Ascending aorta (tissue), 2 donors: Measurements from ENCODE around the gene NOTCH1. TPM values are rescaled to one million over a fixed set of nuclear protein-coding genes. Genes with fewer than 3 reads are reported as not detected.

Experiments used
- DNase-seq, 2 donors: peaks; one replicate each; pipeline ENCODE4 v3.0.0-alpha.2; 2019; ENCODE audit warnings: low spot score in 2 of 2
- H3K27ac ChIP-seq, 2 donors: fragments of 200-600 bp; sonication (generic); one replicate each; pipeline ENCODE4 v1.5.1; 2016 to 2017; ENCODE audit warnings: mild to moderate bottlenecking in 1 of 2
- H3K27me3 ChIP-seq: fragments of 200-600 bp; sonication (generic); one replicate; pipeline ENCODE4 v1.5.1; 2017
- H3K36me3 ChIP-seq, 2 donors: fragments of 200-600 bp; sonication (generic); one replicate each; pipeline ENCODE4 v1.5.1; 2016
- H3K4me1 ChIP-seq, 2 donors: fragments of 200-600 bp; sonication (generic); one replicate each; pipeline ENCODE4 v1.5.1; 2016 to 2017; ENCODE audit warnings: mild to moderate bottlenecking in 1 of 2
- H3K4me3 ChIP-seq, 2 donors: fragments of 200-600 bp; sonication (generic); one replicate each; pipeline ENCODE4 v1.5.1; 2016 to 2017; ENCODE audit warnings: mild to moderate bottlenecking in 1 of 2
- H3K9me3 ChIP-seq, 2 donors: fragments of 200-600 bp; sonication (generic); one replicate each; pipeline ENCODE4 v1.5.1; 2016
- CTCF ChIP-seq, 3 experiments: fragments of 200-600 bp in 2 of 3; fragments of 450-650 bp in 1 of 3; sonication (generic) in 2 of 3; IDR thresholded peaks; one replicate each; pipeline ENCODE4 v1.5.1; 2016 to 2019; ENCODE audit warnings: antibody characterized with exemption in 3 of 3, mild to moderate bottlenecking in 1 of 3, moderate library complexity in 1 of 3
- intact Hi-C: fragments of 100-400 bp; cut with DNase I; formaldehyde crosslinking; loops from one replicate; pipeline ENCODE4 v1.15.1; 2023
- total RNA-seq: library from RNA; depleted of rRNA; stranded (reverse); fragments of >200 nt; gene quantifications from one replicate; pipeline ENCODE4 v1.1.0, GENCODE V29; 2016

The NOTCH1 gene
- total RNA-seq, 1 donor from 2014 or later: 120 TPM

DNA sequence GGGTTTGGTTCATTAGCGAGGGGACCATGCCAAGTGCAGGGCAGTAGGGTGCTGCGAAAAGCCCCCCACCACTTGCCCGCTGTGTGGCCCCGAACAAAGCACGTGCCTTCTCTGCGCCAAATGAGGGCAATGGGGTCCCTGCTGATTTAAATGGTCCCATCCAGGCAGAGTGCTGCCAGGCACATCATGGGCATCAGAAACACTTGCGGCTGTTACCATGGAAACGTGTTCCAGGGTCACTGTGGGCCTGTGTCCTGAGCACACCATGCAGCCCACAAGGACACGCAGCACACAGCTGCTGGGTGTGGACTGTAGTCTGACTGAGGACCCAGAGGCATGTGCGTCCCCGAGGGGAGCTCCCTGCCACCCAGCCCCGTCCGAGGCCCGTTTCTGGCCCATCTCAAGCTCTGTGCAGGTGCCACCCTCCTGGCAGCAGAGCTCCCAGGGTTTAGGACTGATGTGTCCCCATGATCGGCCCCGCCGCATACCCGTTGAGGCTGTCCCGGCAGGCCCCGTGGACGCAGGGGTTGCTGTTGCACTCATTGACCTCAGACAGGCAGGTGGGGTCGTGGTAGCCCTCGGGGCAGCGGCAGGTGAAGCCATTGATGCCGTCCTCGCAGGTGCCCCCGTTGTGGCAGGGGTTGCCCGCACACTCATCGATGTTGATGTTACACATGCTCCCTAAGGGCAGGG, 31.7 kb downstream of the NOTCH1 start:
- Histone ChIP-seq H3K4me1 (no peaks in the 10 kb centered on the region), H3K27me3 (no peaks in the 10 kb centered on the region), H3K27ac (no peak overlapping the region), H3K36me3 (peaks cover 97 to 100% of the 10 kb centered on the region in 2 donors), H3K4me3 (no peak overlapping the region), H3K9me3 (no peaks in the 10 kb centered on the region)
- TF ChIP-seq CTCF (IDR thresholded peaks at IDR 0.05): no peak
- no peak for DNase-seq
- intact Hi-C loops: no loop called here

GRCh38 chr9:136513191-136513590, 32.7 kb downstream of the NOTCH1 start:
- H3K4me1 ChIP-seq: no peaks in the 10 kb centered on the region
- DNase-seq: no peak

GRCh38 chr9:136512651-136513071, 33.2 kb downstream of the NOTCH1 start:
- H3K27ac ChIP-seq: peak overlapping the region; percentile 14 to 49
- no peaks in the 10 kb centered on the region for H3K27me3 ChIP-seq
- intact Hi-C loops: no loop called here
- no peak overlapping the region for H3K4me3 ChIP-seq
- no peak for DNase-seq
- peaks cover 97 to 100% of the 10 kb centered on the region in 2 donors for H3K36me3 ChIP-seq
- H3K4me1 ChIP-seq: no peaks in the 10 kb centered on the region
- H3K9me3 ChIP-seq: no peaks in the 10 kb centered on the region
- TF ChIP-seq CTCF (IDR thresholded peaks at IDR 0.05): no peak

More at GRCh38 chr9:136513191-136513590, 32.7 kb downstream of the NOTCH1 start:
- Histone ChIP-seq H3K36me3 (peaks cover 97 to 100% of the 10 kb centered on the region in 2 donors), H3K27me3 (no peaks in the 10 kb centered on the region), H3K27ac (no peak overlapping the region), H3K9me3 (no peaks in the 10 kb centered on the region), H3K4me3 (no peak overlapping the region)
- no peak for TF ChIP-seq CTCF (IDR thresholded peaks at IDR 0.05)
- intact Hi-C loops: no loop called here

DNA sequence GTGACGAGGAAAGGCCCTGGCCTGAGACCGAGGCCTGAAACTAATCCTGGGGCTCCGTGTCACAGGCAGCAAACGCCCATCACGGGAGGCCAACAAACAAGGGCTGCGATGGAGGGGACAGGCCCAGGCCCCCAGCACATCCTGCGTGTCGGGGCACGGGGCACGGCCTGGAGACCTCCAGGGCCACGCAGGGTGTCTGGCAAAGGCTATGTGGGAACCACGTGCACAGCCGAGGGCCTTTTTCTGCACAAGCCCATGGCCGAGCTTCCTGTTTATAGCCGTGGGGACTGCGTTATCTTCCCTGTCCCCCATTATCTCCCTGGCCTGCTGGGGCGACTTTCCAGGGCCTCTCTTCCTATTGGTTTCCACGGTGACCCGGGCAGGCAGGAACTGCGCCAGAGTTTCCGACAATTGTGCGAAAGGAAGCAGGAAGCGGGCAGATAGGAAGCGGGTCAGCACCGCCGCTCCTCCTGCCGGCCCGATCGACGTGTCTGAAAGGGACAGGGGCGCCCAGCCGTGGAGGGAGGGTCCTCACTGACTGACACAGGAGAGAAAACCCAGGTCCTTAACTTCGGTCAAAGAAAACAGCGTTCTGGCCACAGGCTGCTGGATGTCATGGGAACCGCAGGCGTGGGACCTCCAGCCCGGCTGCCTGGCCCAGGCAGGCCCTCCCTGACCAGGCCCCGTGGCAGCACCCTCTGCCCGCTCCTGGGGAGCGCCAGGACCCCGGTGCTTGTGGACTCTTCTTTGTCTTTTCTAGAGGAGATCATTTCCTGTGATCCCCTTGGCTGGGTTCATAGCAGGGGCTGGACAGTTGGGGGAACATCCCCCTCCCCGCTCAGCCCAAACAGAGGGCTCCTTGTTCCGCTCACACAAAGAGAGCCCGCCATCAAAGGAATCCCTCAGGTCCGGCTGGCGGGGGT, 33.9 kb downstream of the NOTCH1 start:
- intact Hi-C loops: no loop called here
- no peak for TF ChIP-seq CTCF (IDR thresholded peaks at IDR 0.05)
- no peaks in the 10 kb centered on the region for H3K27me3 ChIP-seq
- H3K4me3 ChIP-seq: no peak overlapping the region
- no peak for DNase-seq
- no peaks in the 10 kb centered on the region for H3K9me3 ChIP-seq
- peak overlapping the region; percentile 14 to 49 for H3K27ac ChIP-seq
- H3K36me3 ChIP-seq: peaks cover 97 to 100% of the 10 kb centered on the region in 2 donors
- no peaks in the 10 kb centered on the region for H3K4me1 ChIP-seq

- intact Hi-C loops: no loop called here
- Histone ChIP-seq H3K9me3 (no peaks in the 10 kb centered on the region), H3K4me1 (no peaks in the 10 kb centered on the region), H3K27me3 (no peaks in the 10 kb centered on the region), H3K36me3 (peaks cover 99 to 100% of the 10 kb centered on the region in 2 donors), H3K27ac (peak overlapping the region in 1 of 2 donors; percentile 49), H3K4me3 (no peak overlapping the region)
- DNase-seq: no peak
- TF ChIP-seq CTCF (IDR thresholded peaks at IDR 0.05): no peak
These were observed 34.6 kb downstream of the NOTCH1 start for GRCh38 chr9:136511144-136511669.
